NCI-H2227 treated with DMSO at 0.1 percent for 48 hours (cell line): ENCODE measurements around the gene HNRNPM.
A peak's percentile ranks its signal among the peaks of the same experiment; 100 is the strongest.
"Not testable (repeated sequence)": the region's sequence is repeated elsewhere in the genome, so short reads cannot be mapped to it uniquely, and the experiment has no call there.

ENCODE experiments used
- DNase-seq: peaks from one replicate; lab custom pipeline; 2025; lab: John Stamatoyannopoulos, UW

The HNRNPM gene

DNA sequence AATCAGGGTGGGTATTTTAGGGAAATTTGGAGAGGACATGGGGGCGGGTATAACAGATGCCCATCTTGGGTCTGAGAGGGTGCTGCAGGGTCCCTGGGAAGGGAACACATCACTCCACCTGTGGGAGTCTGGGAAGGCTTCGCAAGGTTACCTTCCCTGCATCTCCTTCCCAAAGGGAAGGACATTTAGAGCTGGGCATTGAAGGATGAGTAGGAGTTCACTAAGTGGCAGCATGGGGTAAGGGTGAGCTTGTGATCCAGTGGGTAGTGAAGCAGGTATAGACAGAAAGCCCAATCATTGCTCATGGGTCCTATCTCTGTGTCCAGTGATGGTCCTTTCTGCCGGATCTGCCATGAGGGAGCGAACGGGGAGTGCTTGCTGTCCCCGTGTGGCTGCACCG, 18.5 kb upstream of the HNRNPM start:
- DNase-seq = no peak

- DNase-seq = no peak
These were observed 15.7 kb upstream of the HNRNPM start for GRCh38 chr19:8429044-8429443.

- DNase-seq = no peak
These were observed 14.9 kb upstream of the HNRNPM start for GRCh38 chr19:8429826-8430225.

- no peak for DNase-seq
These were observed 14.1 kb upstream of the HNRNPM start for GRCh38 chr19:8430650-8431049.

GRCh38 chr19:8438236-8438635, 6.5 kb upstream of the HNRNPM start:
- no peak for DNase-seq

GRCh38 chr19:8441725-8442544, 2.8 kb upstream of the HNRNPM start:
- no peak for DNase-seq

DNA sequence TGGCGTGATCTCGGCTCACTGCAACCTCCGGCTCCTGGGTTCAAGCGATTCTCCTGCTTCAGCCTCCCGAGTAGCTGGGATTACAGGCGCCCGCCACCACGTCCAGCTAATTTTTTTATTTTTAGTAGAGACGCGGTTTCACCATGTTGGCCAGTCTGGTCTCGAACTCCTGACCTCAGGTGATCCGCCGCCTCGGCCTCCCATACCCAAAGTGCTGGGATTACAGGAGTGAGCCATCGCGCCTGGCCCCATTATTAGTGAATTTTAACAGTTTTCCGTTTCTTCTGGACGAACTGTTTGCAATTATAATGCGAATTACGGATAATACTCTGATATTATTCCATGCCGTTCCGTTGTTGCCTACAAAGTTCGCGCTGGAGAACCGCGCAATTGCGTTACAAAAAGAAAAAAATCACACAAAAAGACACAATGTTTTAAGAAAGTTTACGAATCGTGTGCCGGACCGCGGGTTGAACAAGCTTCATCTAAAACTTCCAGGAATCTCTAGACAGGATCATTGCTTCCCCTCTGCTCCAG, 567 bp upstream of the HNRNPM start:
- not testable (repeated sequence) for DNase-seq

GRCh38 chr19:8445488-8446001, 770 bp downstream of the HNRNPM start:
- peak; percentile 17 for DNase-seq

GRCh38 chr19:8446061-8446709, 1.4 kb downstream of the HNRNPM start:
- DNase-seq = no peak

GRCh38 chr19:8449830-8450229, 5.1 kb downstream of the HNRNPM start:
- DNase-seq = no peak

DNA sequence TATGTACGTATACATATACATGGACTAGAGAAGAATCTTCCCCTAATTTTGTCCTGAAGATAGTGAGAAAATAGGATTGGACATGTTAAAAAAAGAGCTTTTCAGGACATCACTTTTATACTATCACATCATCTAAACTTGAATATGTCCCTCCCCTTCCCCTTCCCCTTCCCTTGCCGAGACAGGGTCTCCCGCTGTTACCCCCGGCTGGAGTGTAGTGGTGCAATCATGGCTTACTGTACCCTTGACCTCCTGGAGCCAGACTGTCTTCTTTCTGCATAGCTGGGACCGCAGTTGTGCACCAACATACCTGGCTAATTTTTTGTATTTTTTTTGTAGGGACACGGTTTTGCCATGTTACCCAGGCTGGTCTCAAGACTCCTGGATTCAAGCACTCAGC, 6.6 kb downstream of the HNRNPM start:
- DNase-seq = no peak

- no peak for DNase-seq
These were observed 7.1 kb downstream of the HNRNPM start for GRCh38 chr19:8451885-8452284.

- no peak for DNase-seq
These were observed 7.8 kb downstream of the HNRNPM start for GRCh38 chr19:8452446-8453123.

DNA sequence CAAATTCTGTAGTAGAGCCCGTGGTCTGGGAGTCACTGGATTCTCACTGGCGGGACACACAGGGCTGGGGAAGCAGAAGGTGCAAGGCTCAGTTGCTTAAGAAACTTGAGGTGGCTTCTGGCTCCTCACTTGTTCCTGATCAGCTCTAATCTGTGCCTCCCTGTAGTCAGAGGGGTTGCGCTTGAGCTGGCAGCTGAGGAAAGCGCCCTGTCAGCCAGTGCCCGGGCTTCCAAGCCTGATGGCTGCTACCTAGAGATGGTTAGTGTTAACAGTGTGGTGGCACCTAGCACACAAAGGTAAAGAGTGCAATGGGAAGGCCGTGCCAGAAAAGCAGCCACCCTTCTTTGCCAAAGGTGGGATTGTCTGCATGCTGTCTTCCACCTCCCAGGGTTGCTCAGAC, 8.8 kb downstream of the HNRNPM start:
- DNase-seq = no peak

GRCh38 chr19:8454218-8454617, 9.4 kb downstream of the HNRNPM start:
- DNase-seq = no peak

GRCh38 chr19:8455018-8455417, 10.2 kb downstream of the HNRNPM start:
- no peak for DNase-seq

GRCh38 chr19:8456064-8456463, 11.3 kb downstream of the HNRNPM start:
- DNase-seq = no peak

GRCh38 chr19:8457209-8457608, 12.4 kb downstream of the HNRNPM start:
- DNase-seq = no peak

DNA sequence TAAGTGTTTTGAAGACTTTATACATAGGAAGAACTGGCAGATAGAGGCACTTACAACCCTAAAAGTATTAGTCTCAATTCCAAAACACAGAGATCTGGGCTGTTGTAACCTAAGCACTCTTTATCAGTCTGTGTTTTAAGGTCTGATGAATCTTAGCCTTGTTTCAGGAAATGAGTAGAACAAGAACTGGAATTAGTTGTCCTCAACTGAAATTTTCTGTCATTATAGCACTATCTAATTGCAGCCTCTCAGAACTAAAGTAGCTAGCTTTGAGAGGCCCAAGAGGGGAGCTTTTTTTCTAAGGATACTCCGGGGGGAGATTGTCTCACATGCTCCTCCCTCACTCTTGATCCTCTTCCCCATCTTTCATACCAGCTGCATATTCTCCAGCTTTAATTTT, 13.1 kb downstream of the HNRNPM start:
- DNase-seq = no peak

DNA sequence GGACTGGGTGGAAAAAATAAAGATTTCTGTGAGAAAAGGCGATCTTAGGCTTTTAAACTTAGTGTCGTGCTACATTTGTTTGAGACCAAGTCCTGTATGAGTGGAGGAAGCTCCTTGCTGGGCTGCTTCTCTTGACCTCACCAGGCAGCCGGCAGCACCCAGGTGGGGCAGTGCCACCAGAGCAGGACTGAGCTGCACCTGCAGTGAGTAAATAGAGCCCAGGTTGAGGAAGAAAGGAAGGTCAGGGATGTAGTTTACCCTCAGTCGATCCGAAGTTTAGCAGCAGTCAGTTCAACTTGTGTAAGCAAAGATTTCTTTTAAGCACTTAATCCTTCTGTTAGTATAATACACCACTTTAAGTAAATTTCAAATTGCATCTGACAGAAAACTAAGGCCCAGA, 13.6 kb downstream of the HNRNPM start:
- no peak for DNase-seq

DNA sequence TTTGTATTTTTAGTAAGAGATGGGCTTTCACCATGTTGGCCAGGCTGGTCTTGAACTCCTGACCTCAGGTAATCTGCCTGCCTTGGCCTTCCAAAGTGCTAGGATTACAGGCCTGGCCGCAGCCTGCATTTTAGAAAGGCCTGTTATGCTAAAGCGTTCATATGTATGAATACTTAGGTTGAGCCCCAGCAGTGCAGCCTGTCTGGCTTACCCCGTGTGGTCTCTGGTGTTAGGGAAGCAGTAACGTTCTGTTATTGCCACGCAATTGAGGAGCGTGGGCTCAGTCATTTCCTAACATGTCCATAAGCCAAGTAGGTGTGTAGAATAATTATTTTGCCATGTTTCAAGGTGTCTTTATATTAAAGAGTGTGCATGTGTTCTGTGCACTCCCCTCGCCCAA, 14.3 kb downstream of the HNRNPM start:
- no peak for DNase-seq

- no peak for DNase-seq
These were observed 14.9 kb downstream of the HNRNPM start for GRCh38 chr19:8459520-8460270.
